ENCODE data around the gene MRPS35.

The MRPS35 gene

GRCh38 chr12:27710592-27711316, at the start of gene MRPS35:
Gene MRPS35, plus strand, starts transcription at chr12:27710832. Its CDS starts 12 bp downstream, at chr12:27710844.
- DNase-seq = peak; percentile 95

DNA sequence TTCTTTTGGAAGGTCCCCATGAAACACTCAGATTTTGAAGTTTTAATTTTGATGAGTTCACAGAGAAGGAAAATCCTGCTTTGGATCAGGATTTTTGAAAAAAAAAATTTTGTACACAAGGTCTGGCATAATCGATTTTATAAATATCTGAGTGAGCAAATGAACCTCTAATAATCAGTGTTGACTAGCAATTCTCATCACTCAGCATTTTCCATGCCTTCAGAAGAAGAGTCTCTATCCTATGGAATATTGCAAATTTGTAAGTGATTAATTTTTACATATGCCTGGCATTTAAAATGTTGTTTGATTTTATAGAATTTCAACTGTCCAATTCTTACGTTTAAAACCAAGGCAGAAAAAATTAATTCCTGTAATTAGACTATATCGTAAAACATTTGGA, 44.9 kb upstream of the MRPS35 start:
- DNase-seq = no peak

GRCh38 chr12:27666510-27666909, 44.1 kb upstream of the MRPS35 start:
- DNase-seq = no peak

- no peak for DNase-seq
These were observed 43.1 kb upstream of the MRPS35 start for GRCh38 chr12:27667540-27667939.

- DNase-seq = no peak
These were observed 38.6 kb upstream of the MRPS35 start for GRCh38 chr12:27672051-27672450.

GRCh38 chr12:27672643-27673042, 38.0 kb upstream of the MRPS35 start:
- DNase-seq = no peak

- no peak for DNase-seq
These were observed 37.4 kb upstream of the MRPS35 start for GRCh38 chr12:27673101-27673718.

- DNase-seq = no peak
These were observed 35.6 kb upstream of the MRPS35 start for GRCh38 chr12:27674989-27675388.

- no peak for DNase-seq
These were observed 30.0 kb upstream of the MRPS35 start for GRCh38 chr12:27680619-27681018.

DNA sequence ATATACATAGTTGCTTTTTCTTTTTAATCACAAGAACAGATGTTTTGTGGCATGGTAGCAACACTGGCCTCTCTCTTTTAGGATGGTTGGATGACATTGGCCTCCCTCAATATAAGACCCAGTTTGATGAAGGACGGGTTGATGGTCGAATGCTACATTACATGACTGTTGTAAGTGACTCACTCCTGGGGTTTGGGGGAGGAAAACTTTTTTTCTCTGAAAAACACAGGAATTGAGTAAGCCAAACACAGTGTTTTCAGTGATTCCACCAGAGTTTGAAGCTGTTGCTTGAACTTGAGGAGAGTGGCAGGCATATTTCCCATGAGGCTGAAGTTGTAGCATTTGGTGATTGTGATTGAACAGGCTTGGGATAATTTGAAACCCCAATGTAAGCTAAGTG, 28.1 kb upstream of the MRPS35 start:
- no peak for DNase-seq

- DNase-seq = no peak
These were observed 25.4 kb upstream of the MRPS35 start for GRCh38 chr12:27685274-27685673.

- DNase-seq = no peak
These were observed 24.5 kb upstream of the MRPS35 start for GRCh38 chr12:27686147-27686546.

DNA sequence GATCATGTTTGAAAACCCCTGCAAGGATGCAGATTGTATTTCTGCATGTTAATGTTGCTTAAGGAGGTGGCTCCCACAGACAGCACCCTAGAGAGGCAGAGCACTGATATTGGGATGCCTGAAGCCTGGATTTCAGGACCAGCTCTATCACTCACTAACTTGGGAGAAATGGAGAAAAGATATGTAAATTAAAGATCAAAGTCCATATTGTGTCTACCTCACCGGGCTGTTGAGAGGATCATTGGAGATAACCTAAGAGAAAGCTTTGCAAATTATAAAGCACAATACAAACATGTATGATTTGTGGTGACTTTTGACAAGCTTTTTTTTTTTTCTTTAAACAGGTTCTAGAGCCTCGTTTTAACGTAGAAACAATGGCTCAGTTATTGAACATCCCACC, 22.0 kb upstream of the MRPS35 start:
- DNase-seq = no peak

DNA sequence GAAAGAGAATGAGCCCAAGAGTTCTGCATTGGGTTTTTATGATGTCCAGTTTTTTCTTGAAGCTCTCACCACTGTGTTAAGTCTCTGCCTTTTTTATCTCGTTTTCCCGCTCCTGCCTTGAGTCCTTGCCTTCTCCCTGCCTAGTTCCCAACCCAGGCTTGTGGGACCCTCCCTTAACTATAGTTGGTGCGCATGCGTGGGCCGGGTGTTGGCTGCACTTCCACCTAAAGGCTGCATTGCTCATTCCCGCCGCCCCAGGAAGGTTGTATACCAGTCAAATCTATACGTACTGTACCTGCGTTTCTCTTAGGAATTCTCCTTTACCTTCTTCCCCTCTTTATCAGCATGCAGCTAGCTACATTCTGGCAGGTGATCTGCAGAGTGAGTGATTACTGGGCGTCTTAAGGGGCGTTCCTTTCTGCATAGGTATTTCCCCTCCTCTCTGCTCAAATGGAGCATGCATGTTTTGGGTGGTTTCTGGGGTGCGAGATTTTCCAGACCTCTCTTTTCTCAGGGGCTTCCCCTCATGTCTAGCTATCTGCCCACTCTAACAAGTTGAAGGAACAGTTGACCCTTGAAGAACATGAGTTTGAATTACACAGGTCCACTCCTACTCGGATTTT, 21.0 kb upstream of the MRPS35 start:
- no peak for DNase-seq

DNA sequence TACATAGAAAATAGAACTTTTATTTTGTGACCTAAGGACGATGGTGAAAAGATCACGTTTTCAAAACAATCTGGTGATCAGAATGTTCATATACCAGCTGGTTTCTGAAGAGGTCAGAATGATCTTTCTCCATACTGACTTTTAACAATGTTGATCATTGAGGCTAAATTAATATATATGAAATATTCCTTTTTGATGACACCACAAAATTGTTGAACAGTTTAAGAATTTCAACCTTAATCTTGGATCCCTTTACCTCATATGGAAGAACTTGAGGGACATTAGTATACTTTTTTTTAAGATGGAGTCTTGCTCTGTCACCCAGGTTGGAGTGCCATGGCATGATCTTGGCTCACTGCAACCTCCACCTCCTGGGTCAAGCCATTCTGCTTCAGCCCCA, 17.2 kb upstream of the MRPS35 start:
- no peak for DNase-seq

DNA sequence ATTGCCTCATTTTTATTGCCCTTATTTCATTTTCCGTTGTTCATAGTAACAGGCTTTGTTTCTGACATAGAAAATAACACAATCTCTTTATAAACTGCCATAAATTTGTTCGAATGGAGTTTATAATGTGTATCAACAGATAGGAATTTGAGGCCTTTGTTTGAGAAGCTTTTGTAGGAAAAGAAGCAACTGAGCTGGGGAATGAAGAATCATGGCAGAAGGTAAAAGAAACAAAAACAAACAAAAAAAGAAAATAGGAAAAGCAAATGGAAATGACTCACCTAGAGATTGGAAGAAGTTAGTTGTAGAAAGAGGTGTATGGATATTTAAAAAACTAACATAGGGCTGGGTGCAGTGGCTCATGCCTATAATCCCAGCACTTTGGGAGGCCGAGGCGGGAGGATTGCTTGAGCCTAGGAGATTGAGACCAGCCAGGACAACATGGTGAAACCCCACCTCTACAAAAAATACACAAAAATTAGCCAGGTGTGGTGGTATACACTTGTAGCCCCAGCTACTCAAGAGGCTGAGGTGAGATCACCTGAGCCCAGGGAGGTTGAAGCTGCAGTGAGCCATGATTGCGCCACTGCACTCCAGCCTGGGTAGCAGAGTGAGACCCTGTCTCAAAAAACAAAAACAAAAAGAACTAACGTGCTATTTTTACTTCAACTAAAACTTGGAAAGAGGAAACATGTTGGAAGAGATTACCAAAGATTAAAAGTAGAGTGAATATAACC, 14.9 kb upstream of the MRPS35 start:
- DNase-seq = no peak

DNA sequence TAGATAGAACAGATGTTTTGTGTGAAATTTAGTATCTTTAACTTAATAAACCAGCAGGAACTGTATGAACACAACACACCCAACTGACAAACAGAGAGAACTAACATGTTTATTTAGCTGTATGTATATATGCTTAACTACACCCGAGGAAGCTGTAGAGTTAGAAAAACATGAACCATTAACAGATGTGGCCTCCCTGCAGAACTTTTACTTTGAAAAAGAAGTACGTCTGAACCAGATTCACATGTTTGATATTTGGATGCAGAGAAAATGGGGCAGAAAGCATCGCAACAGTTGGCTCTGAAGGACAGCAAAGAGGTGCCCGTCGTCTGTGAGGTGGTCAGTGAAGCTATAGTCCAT, 14.4 kb upstream of the MRPS35 start, which contains the start of gene REP15:
REP15 (plus strand) TSS at position 155 of the 360 bp plus-strand sequence; CDS start at position 271, 116 bp downstream.
- DNase-seq = no peak

DNA sequence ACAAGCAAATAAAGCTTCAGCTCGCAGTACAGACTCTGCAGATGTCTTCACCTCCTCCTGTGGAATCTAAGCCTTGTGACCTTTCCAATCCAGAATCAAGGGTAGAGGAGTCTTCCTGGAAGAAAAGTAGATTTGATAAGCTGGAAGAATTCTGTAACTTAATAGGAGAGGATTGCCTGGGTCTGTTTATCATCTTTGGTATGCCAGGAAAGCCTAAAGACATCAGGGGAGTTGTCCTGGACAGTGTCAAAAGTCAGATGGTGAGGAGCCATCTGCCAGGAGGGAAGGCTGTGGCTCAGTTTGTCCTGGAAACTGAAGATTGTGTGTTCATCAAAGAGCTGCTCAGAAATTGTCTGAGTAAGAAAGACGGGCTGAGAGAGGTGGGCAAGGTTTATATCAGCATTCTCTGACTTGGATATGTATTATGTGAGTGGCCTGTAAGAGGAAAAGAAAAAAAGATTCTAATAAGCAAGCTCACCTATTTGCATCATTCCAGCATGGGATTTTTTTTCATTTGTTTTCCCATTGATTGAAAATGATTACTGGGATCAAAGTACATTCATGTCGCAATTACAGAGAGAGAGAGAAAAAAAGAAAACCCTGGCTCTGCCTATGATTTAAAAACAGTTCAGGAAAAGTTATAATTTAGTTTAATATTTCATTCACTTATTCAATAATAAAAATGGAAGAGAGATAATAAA, 13.6 kb upstream of the MRPS35 start:
- no peak for DNase-seq

DNA sequence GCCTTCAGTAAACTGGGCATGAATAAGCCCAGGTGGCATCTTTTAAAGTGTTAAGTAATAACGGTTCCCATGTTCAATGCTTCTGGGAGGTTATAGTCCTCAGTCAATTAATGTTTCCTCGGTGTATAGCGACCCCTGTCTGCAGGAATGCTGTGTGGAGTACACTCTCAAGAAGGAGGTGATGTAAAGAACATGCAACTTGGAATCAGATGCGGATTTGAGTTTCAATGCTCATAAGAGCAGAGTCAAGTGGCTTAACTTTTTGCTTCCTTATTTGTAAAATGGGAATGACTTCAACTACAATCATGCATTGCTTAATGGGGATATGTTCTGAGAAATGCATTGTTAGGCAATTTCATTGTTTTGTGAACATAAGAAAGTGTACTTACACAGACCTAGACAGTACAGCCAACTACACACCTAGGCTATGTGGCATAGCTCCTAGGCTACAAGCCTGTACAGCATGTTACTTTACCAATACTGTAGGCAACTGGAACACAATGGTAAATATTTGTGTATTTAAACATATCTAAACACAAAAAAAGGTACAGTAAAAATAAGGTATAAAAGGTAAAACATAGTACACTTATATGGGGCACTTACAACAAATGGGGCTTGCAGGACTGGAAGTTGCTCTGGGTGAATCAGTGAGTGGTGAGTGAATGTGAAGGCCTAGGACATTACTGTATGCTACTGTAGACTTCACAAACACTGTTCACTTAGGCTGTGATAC, 6.7 kb upstream of the MRPS35 start:
- peak; percentile 91 for DNase-seq

- DNase-seq = no peak
These were observed 5.4 kb upstream of the MRPS35 start for GRCh38 chr12:27705263-27705662.

- no peak for DNase-seq
These were observed 3.4 kb upstream of the MRPS35 start for GRCh38 chr12:27707216-27707615.
